MCF 10A (cell line): ENCODE measurements around the gene RBCK1. TPM values are rescaled to one million over a fixed set of nuclear protein-coding genes. Genes with fewer than 3 reads are reported as not detected.
"Not testable (repeated sequence)": the region's sequence is repeated elsewhere in the genome, so short reads cannot be mapped to it uniquely, and the experiment has no call there.

Experiments used
- BruUV-seq: library from RNA; stranded (reverse); fragments of 400-500 nt; replicated peaks from 2 replicates; lab custom pipeline; 2021; lab: Mats Ljungman, UMichigan
- CTCF ChIA-PET: fragments of 300-600 bp; sonication (Branson Sonifier 250); formaldehyde crosslinking; extraction: SDS; loops from one replicate; lab custom pipeline; 2021; ENCODE audit warnings: antibody characterized with exemption, inconsistent platforms; lab: Yijun Ruan, JAX
- POLR2A ChIA-PET: fragments of 300-600, 350-650 bp; sonication (Branson Sonifier 250); formaldehyde crosslinking; extraction: SDS; loops from one replicate; lab custom pipeline; 2020; ENCODE audit warnings: antibody characterized with exemption, inconsistent platforms; lab: Yijun Ruan, JAX
- DNase-seq: peaks from one replicate; pipeline ENCODE4 v3.0.0-alpha.2; 2018; ENCODE audit not compliant: unreplicated experiment
- H3K27ac Mint-ChIP-seq: one replicate; pipeline ENCODE4 v1.8.0; 2022; ENCODE audit warnings: mild to moderate bottlenecking, low read depth, mixed read lengths; ENCODE audit not compliant: unreplicated experiment
- H3K27me3 Mint-ChIP-seq: one replicate; pipeline ENCODE4 v1.8.0; 2022; ENCODE audit warnings: mixed read lengths; ENCODE audit not compliant: insufficient read depth, unreplicated experiment
- H3K36me3 Mint-ChIP-seq: one replicate; pipeline ENCODE4 v1.8.0; 2022; ENCODE audit warnings: mild to moderate bottlenecking, moderate library complexity, mixed read lengths; ENCODE audit not compliant: insufficient read depth, unreplicated experiment
- H3K4me1 Mint-ChIP-seq: one replicate; pipeline ENCODE4 v1.8.0; 2022; ENCODE audit warnings: mixed read lengths; ENCODE audit not compliant: insufficient read depth, unreplicated experiment
- H3K4me3 Mint-ChIP-seq: one replicate; pipeline ENCODE4 v1.8.0; 2022; ENCODE audit warnings: mild to moderate bottlenecking, moderate library complexity, mixed read lengths; ENCODE audit not compliant: unreplicated experiment
- H3K9me3 Mint-ChIP-seq: one replicate; pipeline ENCODE4 v1.8.0; 2022; ENCODE audit warnings: mixed read lengths; ENCODE audit not compliant: unreplicated experiment
- CTCF ChIP-seq: fragments of 200-600 bp; IDR thresholded peaks from one replicate; pipeline ENCODE4 v1.8.0; 2022; ENCODE audit warnings: antibody characterized with exemption, mild to moderate bottlenecking; ENCODE audit not compliant: unreplicated experiment
- intact Hi-C: fragments of 100-400 bp; cut with micrococcal nuclease; formaldehyde crosslinking; loops from 2 replicates; pipeline ENCODE4 v1.14.1; 2022
- total RNA-seq: library from RNA; stranded (reverse); gene quantifications from 2 replicates; pipeline ENCODE4 v1.2.3, GENCODE V29; 2022

RBCK1 gene
- total RNA-seq, 1 experiment from 2014 or later, result 353 TPM

- H3K36me3 Mint-ChIP-seq, result peaks cover 94% of the 10 kb centered on the region
- peaks cover 7% of the 10 kb centered on the region for H3K4me1 Mint-ChIP-seq
- no peak for DNase-seq
- H3K4me3 Mint-ChIP-seq, result no peak overlapping the region
- H3K9me3 Mint-ChIP-seq, result no peaks in the 10 kb centered on the region
- H3K27me3 Mint-ChIP-seq, result no peaks in the 10 kb centered on the region
- intact Hi-C loops, result no loop called here
- ChIA-PET POLR2A (interaction anchor here (2.0 to 24.6 kb wide), 4 partner anchors 7 to 25 kb away, joined by 13 to 671 read pairs (median 106); partner anchors contain the start of gene TRIB3), CTCF (interaction anchor here (0.6 to 0.9 kb wide), 3 partner anchors 11 to 44 kb away, joined by 3 read pairs; partner anchors contain the start of gene TRIB3)
- no peak overlapping the region for H3K27ac Mint-ChIP-seq
- BruUV-seq, result no TSS peak
- TF ChIP-seq CTCF, result no peak
Observed at GRCh38 chr20:391041-391711, 16.9 kb upstream of the RBCK1 start.

GRCh38 chr20:393296-393695 is 14.8 kb upstream of the RBCK1 start:
- intact Hi-C loops, H3K4me3 Mint-ChIP-seq, H3K27me3 Mint-ChIP-seq, DNase-seq, H3K4me1 Mint-ChIP-seq, BruUV-seq, H3K9me3 Mint-ChIP-seq: not testable (repeated sequence)
- ChIA-PET POLR2A (interaction anchor here (2.8 to 24.6 kb wide), 3 partner anchors 8 to 27 kb away, joined by 15 to 671 read pairs (median 198); partner anchors contain the start of gene TRIB3), CTCF (interaction anchor here (1.5 kb wide), 1 partner anchor 38 kb away, joined by 3 read pairs; no protein-coding TSS in a partner anchor)
- Mint-ChIP-seq H3K27ac (peak overlapping the region; percentile 70), H3K36me3 (peaks cover 98% of the 10 kb centered on the region)

- intact Hi-C loops, result no loop called here
- DNase-seq, result no peak
- ChIA-PET CTCF (interaction anchor here (1.3 to 1.5 kb wide), 2 partner anchors 13 to 41 kb away, joined by 4 read pairs; no protein-coding TSS in a partner anchor), POLR2A (interaction anchor here (1.1 to 13.1 kb wide), 2 partner anchors 12 to 30 kb away, joined by 4 to 198 read pairs; partner anchors contain the start of gene TRIB3)
- Mint-ChIP-seq H3K27ac (no peak overlapping the region), H3K27me3 (no peaks in the 10 kb centered on the region), H3K4me3 (no peak overlapping the region), H3K9me3 (no peaks in the 10 kb centered on the region), H3K4me1 (peaks cover 12% of the 10 kb centered on the region), H3K36me3 (peaks cover 75% of the 10 kb centered on the region)
- no TSS peak for BruUV-seq
- TF ChIP-seq CTCF, result no peak
Observed at GRCh38 chr20:396252-396618, 11.9 kb upstream of the RBCK1 start.

- TSS peak; percentile 43 for BruUV-seq
- Mint-ChIP-seq H3K27me3 (no peaks in the 10 kb centered on the region), H3K4me1 (peaks cover 14% of the 10 kb centered on the region), H3K9me3 (no peaks in the 10 kb centered on the region), H3K36me3 (peaks cover 69% of the 10 kb centered on the region), H3K4me3 (no peak overlapping the region), H3K27ac (no peak overlapping the region)
- no peak for DNase-seq
- CTCF ChIA-PET, result interaction anchor here (0.8 to 1.5 kb wide), 3 partner anchors 13 to 42 kb away, joined by 4 to 6 read pairs (median 4); no protein-coding TSS in a partner anchor
- no peak for TF ChIP-seq CTCF
- POLR2A ChIA-PET, result interaction anchor here (1.1 to 13.1 kb wide), 2 partner anchors 13 to 31 kb away, joined by 4 to 198 read pairs; partner anchors contain the start of gene TRIB3
- intact Hi-C loops, result no loop called here
Observed at GRCh38 chr20:396619-397431, 11.3 kb upstream of the RBCK1 start.
